ENCODE measurements around the gene TCP10L.
A peak's percentile ranks its signal among the peaks of the same experiment; 100 is the strongest.

The TCP10L gene

GRCh38 chr21:32597205-32597604 is 11.9 kb upstream of the TCP10L start:
- TF ChIP-seq REST (IDR thresholded peaks at IDR 0.05; ENCODE audit: insufficient read depth in 1 of 2, low read depth in 2 of 2, low read length in 2 of 2) (no peak), FOXP2 (optimal IDR thresholded peaks at IDR 0.05; ENCODE audit: borderline replicate concordance, extremely low read depth, extremely low read length, insufficient read depth) (peak; percentile 65), POLR2AphosphoS5 (IDR thresholded peaks at IDR 0.05; ENCODE audit: low read depth, low read length) (no peak)

GRCh38 chr21:32595431-32595830 is 10.1 kb upstream of the TCP10L start:
- TF ChIP-seq REST (IDR thresholded peaks at IDR 0.05; ENCODE audit: insufficient read depth in 1 of 2, low read depth in 2 of 2, low read length in 2 of 2) (no peak), FOXP2 (optimal IDR thresholded peaks at IDR 0.05; ENCODE audit: borderline replicate concordance, extremely low read depth, extremely low read length, insufficient read depth) (no peak), SIN3A (IDR thresholded peaks at IDR 0.05; ENCODE audit: borderline replicate concordance, insufficient read depth, low read length) (no peak), POLR2AphosphoS5 (IDR thresholded peaks at IDR 0.05; ENCODE audit: low read depth, low read length) (no peak), TAF1 (IDR thresholded peaks at IDR 0.05; ENCODE audit: borderline replicate concordance, insufficient read depth, low read length) (no peak)

GRCh38 chr21:32593690-32594089 is 8.4 kb upstream of the TCP10L start:
- TF ChIP-seq POLR2AphosphoS5 (IDR thresholded peaks at IDR 0.05; ENCODE audit: low read depth, low read length) (no peak), REST (IDR thresholded peaks at IDR 0.05; ENCODE audit: insufficient read depth in 1 of 2, low read depth in 2 of 2, low read length in 2 of 2) (no peak), SIN3A (IDR thresholded peaks at IDR 0.05; ENCODE audit: borderline replicate concordance, insufficient read depth, low read length) (no peak), FOXP2 (optimal IDR thresholded peaks at IDR 0.05; ENCODE audit: borderline replicate concordance, extremely low read depth, extremely low read length, insufficient read depth) (no peak), TAF1 (IDR thresholded peaks at IDR 0.05; ENCODE audit: borderline replicate concordance, insufficient read depth, low read length) (no peak)

- TF ChIP-seq SIN3A (IDR thresholded peaks at IDR 0.05; ENCODE audit: borderline replicate concordance, insufficient read depth, low read length) (no peak), REST (IDR thresholded peaks at IDR 0.05; ENCODE audit: insufficient read depth in 1 of 2, low read depth in 2 of 2, low read length in 2 of 2) (no peak), FOXP2 (optimal IDR thresholded peaks at IDR 0.05; ENCODE audit: borderline replicate concordance, extremely low read depth, extremely low read length, insufficient read depth) (no peak)
Observed at GRCh38 chr21:32592929-32593502, 7.7 kb upstream of the TCP10L start.

GRCh38 chr21:32590130-32590529 is 4.8 kb upstream of the TCP10L start:
- TF ChIP-seq TAF1 (IDR thresholded peaks at IDR 0.05; ENCODE audit: borderline replicate concordance, insufficient read depth, low read length) (no peak), SIN3A (IDR thresholded peaks at IDR 0.05; ENCODE audit: borderline replicate concordance, insufficient read depth, low read length) (no peak), REST (IDR thresholded peaks at IDR 0.05; ENCODE audit: insufficient read depth in 1 of 2, low read depth in 2 of 2, low read length in 2 of 2) (no peak), POLR2AphosphoS5 (IDR thresholded peaks at IDR 0.05; ENCODE audit: low read depth, low read length) (no peak), FOXP2 (optimal IDR thresholded peaks at IDR 0.05; ENCODE audit: borderline replicate concordance, extremely low read depth, extremely low read length, insufficient read depth) (no peak)
